H1 (cell line): Measurements from ENCODE around the gene ZNF845. TPM values are rescaled to one million over a fixed set of nuclear protein-coding genes. Genes with fewer than 3 reads are reported as not detected.

ENCODE experiments used
- CHD7 ChIP-seq: fragments of 300-600 bp; sonication (generic); IDR thresholded peaks from 2 replicates; pipeline ENCODE4 v1.7.1; 2012; ENCODE audit warnings: low read length, moderate library complexity, mild to moderate bottlenecking, inconsistent platforms; ENCODE audit not compliant: insufficient replicate concordance
- polyA plus RNA-seq, 7 experiments: library from polyadenylated mRNA; depleted of rRNA in 3 of 7; stranded (reverse) in 5 of 7; unstranded in 2 of 7; fragments of >200 nt in 5 of 7; fragments of 200-250 nt in 2 of 7; gene quantifications; 1 replicate in 5 of 7; 2 replicates in 1 of 7; 4 replicates in 1 of 7; pipeline versions ENCODE4 v1.2.1 to v1.2.3, GENCODE V29; 2011 to 2013; ENCODE audit warnings: missing spikeins in 2 of 7, mixed read lengths in 2 of 7
- total RNA-seq: library from RNA; stranded (reverse); fragmentation: NEBNext Ultra II Directional; extraction: Animal tissue kit (Norgen Biotek cat#: 25700); gene quantifications from 2 replicates; pipeline ENCODE4 v1.2.1, GENCODE V29; 2021

Gene ZNF845
- total and polyA plus RNA-seq, 2 of the 8 experiments (the other 6 are each of a cell fraction or from before 2014, with no cell fraction given): 3.6 to 22.5 TPM

DNA sequence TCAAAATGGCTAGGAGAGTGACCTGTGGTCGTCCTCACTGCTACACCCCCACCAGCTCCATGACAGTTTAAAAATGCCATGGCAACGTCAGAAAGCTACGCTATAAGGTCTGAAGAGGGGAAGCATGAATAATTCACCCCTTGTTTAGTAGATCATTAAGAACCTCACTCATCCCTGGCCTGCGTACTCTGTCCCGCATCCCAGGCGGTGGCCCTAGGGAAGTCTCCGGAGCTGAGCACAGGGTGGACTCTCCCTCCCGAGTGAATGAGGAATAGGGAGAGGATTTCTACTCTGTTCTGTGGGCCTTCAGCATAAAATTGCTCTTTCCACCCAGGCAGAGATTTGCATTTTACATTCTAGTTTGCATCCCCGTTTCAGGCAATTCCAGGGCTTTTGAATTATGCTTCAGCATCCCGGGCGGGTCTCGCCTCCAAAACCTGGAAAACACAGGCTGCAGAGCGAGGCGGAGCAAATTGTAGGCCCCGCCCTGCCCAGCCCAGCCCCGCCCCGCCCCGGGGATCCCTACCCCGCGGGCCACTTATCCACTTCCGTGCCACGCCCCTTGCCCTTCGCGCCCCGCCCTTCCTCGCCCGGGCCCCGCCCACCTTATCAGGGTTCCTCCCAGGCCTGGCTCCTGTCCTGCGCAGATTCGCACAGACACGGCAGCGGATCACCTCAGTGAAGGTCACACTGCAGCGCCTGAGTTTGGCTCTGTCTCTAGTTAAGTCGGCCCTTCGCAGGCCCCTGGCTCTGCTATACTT, 24.5 kb downstream of the ZNF845 start (continued):
- TF ChIP-seq CHD7: no peak
